SK-N-MC (cell line): ENCODE data around the gene SLC35F5.

Source experiments
- EZH2 ChIP-seq: fragments of 200-600 bp; sonication (generic); IDR thresholded peaks from one replicate; pipeline ENCODE4 v1.6.1; 2017; ENCODE audit warnings: antibody characterized with exemption
- FOXP2 ChIP-seq: optimal IDR thresholded peaks from 2 replicates; pipeline ENCODE3; 2011; ENCODE audit warnings: mild to moderate bottlenecking, moderate library complexity; ENCODE audit not compliant: insufficient read depth; ENCODE audit errors: extremely low read length, control extremely low read depth

DNA sequence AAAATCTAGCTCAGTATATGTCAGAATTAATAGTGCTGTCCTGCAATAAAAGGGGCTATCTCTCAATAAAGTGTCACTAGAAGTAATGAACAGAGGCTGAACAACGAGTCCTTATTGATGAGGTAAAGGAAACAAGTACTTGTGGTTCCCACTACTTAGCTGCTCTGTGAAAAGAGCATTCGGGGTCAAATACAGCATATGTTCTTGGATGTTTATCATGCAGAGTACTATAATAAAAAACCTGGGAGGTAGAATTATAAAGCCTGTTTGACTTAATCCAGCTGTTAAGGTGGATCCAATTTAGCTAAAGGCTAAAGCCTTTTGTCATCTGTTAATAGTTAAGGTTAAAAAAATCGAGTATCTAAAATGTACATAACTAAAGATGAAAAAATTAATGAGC, 32.4 kb downstream of the SLC35F5 start:
- TF ChIP-seq FOXP2 (no peak), EZH2 (no peak)
